ENCODE data around the gene CCR3.

Gene CCR3

DNA sequence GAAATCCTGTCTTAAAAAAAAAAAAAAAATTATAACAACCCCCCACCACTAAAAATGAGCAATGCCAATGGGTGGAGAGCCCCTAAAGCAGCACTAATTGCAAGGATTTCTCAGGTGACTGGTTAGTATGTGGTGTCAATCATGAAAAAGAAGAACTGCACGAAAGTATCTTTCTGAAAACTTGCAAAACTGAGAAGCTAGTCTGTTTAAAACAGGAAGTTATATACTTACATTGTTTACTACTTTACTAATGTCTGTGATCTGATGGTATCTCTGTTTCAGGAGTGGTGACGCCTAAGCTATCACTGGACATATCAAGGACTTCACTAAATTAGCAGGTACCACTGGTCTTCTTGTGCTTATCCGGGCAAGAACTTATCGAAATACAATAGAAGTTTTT lies at the start of gene CCR3:
Gene CCR3, plus strand, starts transcription at position 341 of the 400 bp plus-strand sequence. CDS start 22,699 bp downstream, outside the sequence.
- Histone ChIP-seq H3K9me3 (ENCODE audit: control insufficient read depth, low read length) (no peaks in the 10 kb centered on the region), H3K4me3 (ENCODE audit: low read depth, low read length) (no peak within 1 kb of the TSS), H3K4me2 (ENCODE audit: low read length) (no peak within 1 kb of the TSS), H3K36me3 (ENCODE audit: control insufficient read depth, insufficient read depth, low read length) (no peaks in the 10 kb centered on the region), H3K27me3 (ENCODE audit: control insufficient read depth, insufficient read depth, low read length) (no peaks in the 10 kb centered on the region), H2AFZ (no peak within 1 kb of the TSS), H3K27ac (no peak within 1 kb of the TSS), H3K9ac (no peak within 1 kb of the TSS), H3K4me1 (no peaks in the 10 kb centered on the region), H3K79me2 (no peaks in the 10 kb centered on the region)
- TF ChIP-seq, protein P1, sequence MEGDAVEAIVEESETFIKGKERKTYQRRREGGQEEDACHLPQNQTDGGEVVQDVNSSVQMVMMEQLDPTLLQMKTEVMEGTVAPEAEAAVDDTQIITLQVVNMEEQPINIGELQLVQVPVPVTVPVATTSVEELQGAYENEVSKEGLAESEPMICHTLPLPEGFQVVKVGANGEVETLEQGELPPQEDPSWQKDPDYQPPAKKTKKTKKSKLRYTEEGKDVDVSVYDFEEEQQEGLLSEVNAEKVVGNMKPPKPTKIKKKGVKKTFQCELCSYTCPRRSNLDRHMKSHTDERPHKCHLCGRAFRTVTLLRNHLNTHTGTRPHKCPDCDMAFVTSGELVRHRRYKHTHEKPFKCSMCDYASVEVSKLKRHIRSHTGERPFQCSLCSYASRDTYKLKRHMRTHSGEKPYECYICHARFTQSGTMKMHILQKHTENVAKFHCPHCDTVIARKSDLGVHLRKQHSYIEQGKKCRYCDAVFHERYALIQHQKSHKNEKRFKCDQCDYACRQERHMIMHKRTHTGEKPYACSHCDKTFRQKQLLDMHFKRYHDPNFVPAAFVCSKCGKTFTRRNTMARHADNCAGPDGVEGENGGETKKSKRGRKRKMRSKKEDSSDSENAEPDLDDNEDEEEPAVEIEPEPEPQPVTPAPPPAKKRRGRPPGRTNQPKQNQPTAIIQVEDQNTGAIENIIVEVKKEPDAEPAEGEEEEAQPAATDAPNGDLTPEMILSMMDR (IDR thresholded peaks at IDR 0.05) = no peak

DNA sequence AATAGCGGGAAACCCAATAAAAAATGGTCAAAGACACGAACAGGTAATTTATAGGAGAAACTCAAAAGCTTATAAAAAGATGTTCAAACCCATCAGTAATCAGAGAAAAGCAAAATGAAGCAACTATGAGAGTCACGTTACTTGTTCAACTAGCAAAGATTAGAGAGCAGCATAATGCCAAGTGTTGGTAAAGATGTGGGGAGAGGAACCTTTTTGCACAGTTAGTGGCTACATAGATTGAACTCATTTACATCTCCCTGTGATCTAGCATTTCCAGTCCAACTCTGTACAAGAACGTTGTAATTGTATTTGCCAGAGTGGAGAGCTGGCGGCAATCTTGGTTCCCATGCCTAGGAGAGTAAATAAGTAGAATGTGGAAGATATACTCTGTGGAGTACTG lies 49.3 kb upstream of the CCR3 start:
- no peak overlapping the region for H3K4me2 ChIP-seq (ENCODE audit: low read length)
- TF ChIP-seq, protein P1 (IDR thresholded peaks at IDR 0.05) = no peak
- no peaks in the 10 kb centered on the region for H3K79me2 ChIP-seq
- no peaks in the 10 kb centered on the region for H3K4me1 ChIP-seq
- H3K9ac ChIP-seq = no peak overlapping the region
- H3K9me3 ChIP-seq (ENCODE audit: control insufficient read depth, low read length) = no peaks in the 10 kb centered on the region
- H2AFZ ChIP-seq = no peak overlapping the region
- no peaks in the 10 kb centered on the region for H3K27me3 ChIP-seq (ENCODE audit: control insufficient read depth, insufficient read depth, low read length)
- H3K36me3 ChIP-seq (ENCODE audit: control insufficient read depth, insufficient read depth, low read length) = no peaks in the 10 kb centered on the region
- H3K4me3 ChIP-seq (ENCODE audit: low read depth, low read length) = no peak overlapping the region
- H3K27ac ChIP-seq = no peak overlapping the region

DNA sequence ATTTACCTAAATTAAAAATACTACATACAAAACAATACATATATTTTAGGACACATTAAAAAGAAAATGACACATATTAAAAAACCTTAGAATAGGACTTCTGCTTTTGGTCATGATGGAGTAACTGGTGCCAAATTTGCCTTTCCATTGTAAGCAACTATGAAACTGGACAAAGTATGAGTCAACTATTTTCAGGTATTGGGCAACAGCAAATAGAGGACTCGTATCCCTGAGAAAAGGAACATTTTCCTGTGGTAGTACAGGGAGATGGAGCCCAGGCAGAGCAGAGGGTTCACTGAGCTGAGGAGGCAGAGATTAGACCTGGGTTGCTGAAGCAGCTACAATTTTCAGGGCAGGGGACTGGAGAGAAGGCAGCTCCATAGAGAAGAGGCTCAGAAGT lies 48.8 kb upstream of the CCR3 start:
- Histone ChIP-seq H3K27me3 (ENCODE audit: control insufficient read depth, insufficient read depth, low read length) (no peaks in the 10 kb centered on the region), H3K9ac (no peak overlapping the region), H3K4me2 (ENCODE audit: low read length) (no peak overlapping the region), H3K4me1 (no peaks in the 10 kb centered on the region), H3K27ac (no peak overlapping the region), H3K79me2 (no peaks in the 10 kb centered on the region), H2AFZ (no peak overlapping the region), H3K4me3 (ENCODE audit: low read depth, low read length) (no peak overlapping the region), H3K9me3 (ENCODE audit: control insufficient read depth, low read length) (no peaks in the 10 kb centered on the region), H3K36me3 (ENCODE audit: control insufficient read depth, insufficient read depth, low read length) (no peaks in the 10 kb centered on the region)
- TF ChIP-seq, protein P1 (IDR thresholded peaks at IDR 0.05) = no peak

DNA sequence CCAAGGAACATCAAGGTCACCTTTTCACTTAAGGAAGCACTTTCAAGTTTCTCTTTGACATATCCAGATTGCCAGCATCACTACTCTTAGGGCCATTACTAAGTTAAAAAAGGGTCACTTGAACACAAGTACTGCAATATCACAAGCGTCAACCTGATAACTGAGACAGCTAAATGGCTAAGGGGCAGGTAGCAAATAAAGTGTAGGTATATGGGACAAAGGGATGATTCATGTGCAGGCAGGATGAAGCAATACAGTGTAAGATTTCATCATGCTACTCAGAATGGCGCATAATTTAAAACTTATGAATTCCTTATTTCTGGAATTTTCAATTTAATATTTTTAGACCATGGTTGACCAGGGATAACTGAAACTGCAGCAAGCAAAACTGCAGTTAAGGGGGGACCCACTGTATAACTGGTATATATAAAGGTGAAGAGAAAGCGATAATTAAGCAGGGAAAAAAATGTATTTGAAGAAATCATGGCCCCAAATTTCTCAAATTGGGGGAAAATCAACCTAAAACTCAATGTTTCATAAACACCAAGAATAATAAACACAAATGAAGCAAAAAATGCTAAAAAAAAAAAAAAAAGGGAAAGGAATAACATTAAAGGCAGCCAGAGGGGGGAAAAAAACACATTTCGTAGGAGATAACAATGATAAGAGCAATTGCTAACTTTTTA lies 47.2 kb upstream of the CCR3 start:
- no peak overlapping the region for H3K9ac ChIP-seq
- H2AFZ ChIP-seq = no peak overlapping the region
- H3K27ac ChIP-seq = no peak overlapping the region
- H3K4me2 ChIP-seq (ENCODE audit: low read length) = no peak overlapping the region
- H3K79me2 ChIP-seq = no peaks in the 10 kb centered on the region
- TF ChIP-seq, protein P1 (IDR thresholded peaks at IDR 0.05) = no peak
- H3K9me3 ChIP-seq (ENCODE audit: control insufficient read depth, low read length) = no peaks in the 10 kb centered on the region
- no peaks in the 10 kb centered on the region for H3K4me1 ChIP-seq
- no peaks in the 10 kb centered on the region for H3K27me3 ChIP-seq (ENCODE audit: control insufficient read depth, insufficient read depth, low read length)
- H3K36me3 ChIP-seq (ENCODE audit: control insufficient read depth, insufficient read depth, low read length) = no peaks in the 10 kb centered on the region
- H3K4me3 ChIP-seq (ENCODE audit: low read depth, low read length) = no peak overlapping the region
